Measurements from ENCODE around the gene CBARP. TPM values are rescaled to one million over a fixed set of nuclear protein-coding genes. Genes with fewer than 3 reads are reported as not detected.

Gene CBARP
- total RNA-seq, 1 donor from 2014 or later = 1.2 TPM

GRCh38 chr19:1280636-1281568 is 43.1 kb upstream of the CBARP start:
- peaks cover 25% of the 10 kb centered on the region for H3K27me3 ChIP-seq
- Mint-ChIP-seq H3K36me3 (peaks cover 4% of the 10 kb centered on the region), H3K4me1 (peaks cover 28% of the 10 kb centered on the region), H3K4me3 (peak overlapping the region; percentile 22), H3K27ac (no peak overlapping the region), H3K27me3 (ENCODE audit: insufficient read depth, low read depth) (peaks cover 7% of the 10 kb centered on the region), H3K9me3 (no peaks in the 10 kb centered on the region)
- peaks cover 48% of the 10 kb centered on the region for H3F3A ChIP-seq (ENCODE audit: low read depth)
- H3K4me2 ChIP-seq = no peak overlapping the region
- no peak overlapping the region for H3K27ac ChIP-seq
- peaks cover 8% of the 10 kb centered on the region for H3K4me1 ChIP-seq
- TF ChIP-seq CTCF (IDR thresholded peaks at IDR 0.05) (no peak), EZH2phosphoT487 (IDR thresholded peaks at IDR 0.05) (no peak), EZH2 (IDR thresholded peaks at IDR 0.05) (no peak)
- H3K9ac ChIP-seq = no peak overlapping the region
- H3K4me3 ChIP-seq = no peak overlapping the region
- H2AFZ ChIP-seq (replicated peaks) = no peak overlapping the region
- no peaks in the 10 kb centered on the region for H3K36me3 ChIP-seq
- no peaks in the 10 kb centered on the region for H3K9me3 ChIP-seq (ENCODE audit: low read depth)
- peaks cover 21% of the 10 kb centered on the region for H4K20me1 ChIP-seq (ENCODE audit: low read depth)
- DNase-seq (ENCODE audit: low spot score) = no peak
- peaks cover 13% of the 10 kb centered on the region for H3K79me2 ChIP-seq (ENCODE audit: low read depth)

- H3F3A ChIP-seq (ENCODE audit: low read depth) = peaks cover 48% of the 10 kb centered on the region
- no peak overlapping the region for H2AFZ ChIP-seq (replicated peaks)
- Mint-ChIP-seq H3K27ac (peak overlapping the region; percentile 53), H3K9me3 (no peaks in the 10 kb centered on the region), H3K4me3 (peak overlapping the region; percentile 71), H3K36me3 (peaks cover 4% of the 10 kb centered on the region), H3K4me1 (peaks cover 25% of the 10 kb centered on the region), H3K27me3 (ENCODE audit: insufficient read depth, low read depth) (peaks cover 6% of the 10 kb centered on the region)
- no peak overlapping the region for H3K27ac ChIP-seq
- no peak overlapping the region for H3K4me3 ChIP-seq
- H3K4me1 ChIP-seq = peaks cover 10% of the 10 kb centered on the region
- peak; percentile 89 for DNase-seq (ENCODE audit: low spot score)
- H3K79me2 ChIP-seq (ENCODE audit: low read depth) = peaks cover 13% of the 10 kb centered on the region
- peaks cover 17% of the 10 kb centered on the region for H3K27me3 ChIP-seq
- H3K36me3 ChIP-seq = no peaks in the 10 kb centered on the region
- H3K9me3 ChIP-seq (ENCODE audit: low read depth) = no peaks in the 10 kb centered on the region
- H4K20me1 ChIP-seq (ENCODE audit: low read depth) = peaks cover 22% of the 10 kb centered on the region
- H3K9ac ChIP-seq = no peak overlapping the region
- TF ChIP-seq CTCF (IDR thresholded peaks at IDR 0.05) (peak; percentile 97), EZH2phosphoT487 (IDR thresholded peaks at IDR 0.05) (no peak), EZH2 (IDR thresholded peaks at IDR 0.05) (no peak)
- H3K4me2 ChIP-seq = no peak overlapping the region
Observed at GRCh38 chr19:1279782-1280341, 42.1 kb upstream of the CBARP start.

- no peaks in the 10 kb centered on the region for H3K9me3 Mint-ChIP-seq
- TF ChIP-seq CTCF (IDR thresholded peaks at IDR 0.05) = no peak
- no peak for TF ChIP-seq EZH2phosphoT487 (IDR thresholded peaks at IDR 0.05)
- no peak for TF ChIP-seq EZH2 (IDR thresholded peaks at IDR 0.05)
- no peaks in the 10 kb centered on the region for H3K9me3 ChIP-seq (ENCODE audit: low read depth)
- peaks cover 4% of the 10 kb centered on the region for H3K36me3 Mint-ChIP-seq
- peaks cover 30% of the 10 kb centered on the region for H4K20me1 ChIP-seq (ENCODE audit: low read depth)
- peaks cover 13% of the 10 kb centered on the region for H3K79me2 ChIP-seq (ENCODE audit: low read depth)
- H3K9ac ChIP-seq = no peak overlapping the region
- H3K4me3 Mint-ChIP-seq = peak overlapping the region; percentile 71
- no peak overlapping the region for H3K4me2 ChIP-seq
- H3K27me3 Mint-ChIP-seq (ENCODE audit: insufficient read depth, low read depth) = peaks cover 4% of the 10 kb centered on the region
- no peak for DNase-seq (ENCODE audit: low spot score)
- no peak overlapping the region for H3K27ac Mint-ChIP-seq
- H3K4me1 ChIP-seq = peaks cover 18% of the 10 kb centered on the region
- H3K27me3 ChIP-seq = peaks cover 8% of the 10 kb centered on the region
- no peak overlapping the region for H2AFZ ChIP-seq (replicated peaks)
- no peak overlapping the region for H3K4me3 ChIP-seq
- no peak overlapping the region for H3K27ac ChIP-seq
- H3F3A ChIP-seq (ENCODE audit: low read depth) = peaks cover 48% of the 10 kb centered on the region
- H3K36me3 ChIP-seq = no peaks in the 10 kb centered on the region
- H3K4me1 Mint-ChIP-seq = peaks cover 23% of the 10 kb centered on the region
Observed at GRCh38 chr19:1278713-1279660, 41.2 kb upstream of the CBARP start.
